Inflammatory macrophage treated with lipopolysaccharide for 1 hour (primary cell): ENCODE results near the gene NEU2.

Source experiments
- DNase-seq, 2 donors: peaks; one replicate each; pipeline ENCODE4 v3.0.0-alpha.2; 2020 to 2022

NEU2 gene

DNA sequence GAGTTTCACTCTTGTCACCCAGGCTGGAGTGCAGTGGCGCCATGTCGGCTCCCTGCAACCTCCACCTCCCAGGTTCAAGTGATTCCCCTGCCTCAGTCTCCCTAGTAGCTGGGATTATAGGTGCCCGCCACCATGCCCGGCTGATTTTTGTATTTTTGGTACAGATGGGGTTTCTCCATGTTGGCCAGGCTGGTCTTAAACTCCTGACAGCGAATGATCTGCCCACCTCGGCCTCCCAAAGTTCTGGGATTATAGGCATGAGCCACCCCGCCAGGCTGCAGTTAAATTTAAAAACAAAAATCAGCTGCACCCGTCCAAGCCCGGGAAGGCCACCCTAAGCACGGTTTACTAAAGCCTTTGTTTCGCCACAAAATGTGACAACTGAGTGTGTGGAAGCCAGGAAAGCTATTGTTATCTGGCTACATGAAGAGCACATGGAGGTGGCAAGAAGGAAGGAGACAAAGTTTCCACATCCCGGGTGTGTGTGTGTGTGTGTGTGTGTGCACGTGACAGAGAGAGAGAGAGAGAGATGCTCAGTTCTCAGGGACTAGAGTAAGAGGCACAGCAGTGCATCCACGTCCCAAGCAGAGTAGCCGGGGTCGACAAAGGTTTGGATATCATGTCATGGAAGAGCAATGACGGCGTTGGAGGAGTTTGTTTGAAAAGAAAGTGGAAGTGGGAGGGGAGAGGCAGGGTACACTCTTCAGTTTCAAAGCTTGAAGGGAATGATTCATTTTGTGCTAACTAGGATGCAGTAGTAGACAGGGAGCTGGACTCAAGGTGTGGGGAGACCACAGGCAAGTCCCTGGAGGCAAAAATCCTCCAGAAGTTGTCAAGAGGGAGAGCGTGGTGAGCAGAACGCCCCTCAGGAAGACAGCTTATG is 47.7 kb downstream of the NEU2 start:
- no peak for DNase-seq

DNA sequence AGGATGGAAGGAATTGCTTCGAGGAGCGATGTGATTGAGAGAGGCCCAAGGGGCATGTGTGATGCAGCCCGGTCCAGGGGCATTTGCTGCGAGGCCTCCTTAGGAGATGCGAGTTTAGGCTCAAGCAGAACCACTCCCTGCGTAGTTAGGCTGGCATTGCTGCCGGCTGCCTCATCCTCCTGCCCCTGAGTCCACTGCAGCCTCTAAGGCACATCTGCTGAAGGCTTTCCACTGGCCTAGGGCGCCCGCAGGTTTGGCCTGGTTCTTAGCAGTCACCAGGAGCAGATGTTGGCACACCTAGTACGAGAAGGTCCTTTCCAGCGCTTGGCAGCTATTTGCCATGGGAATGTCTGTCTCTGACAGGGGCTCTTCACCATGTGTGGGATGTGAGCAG is 48.4 kb downstream of the NEU2 start:
- DNase-seq: no peak

DNA sequence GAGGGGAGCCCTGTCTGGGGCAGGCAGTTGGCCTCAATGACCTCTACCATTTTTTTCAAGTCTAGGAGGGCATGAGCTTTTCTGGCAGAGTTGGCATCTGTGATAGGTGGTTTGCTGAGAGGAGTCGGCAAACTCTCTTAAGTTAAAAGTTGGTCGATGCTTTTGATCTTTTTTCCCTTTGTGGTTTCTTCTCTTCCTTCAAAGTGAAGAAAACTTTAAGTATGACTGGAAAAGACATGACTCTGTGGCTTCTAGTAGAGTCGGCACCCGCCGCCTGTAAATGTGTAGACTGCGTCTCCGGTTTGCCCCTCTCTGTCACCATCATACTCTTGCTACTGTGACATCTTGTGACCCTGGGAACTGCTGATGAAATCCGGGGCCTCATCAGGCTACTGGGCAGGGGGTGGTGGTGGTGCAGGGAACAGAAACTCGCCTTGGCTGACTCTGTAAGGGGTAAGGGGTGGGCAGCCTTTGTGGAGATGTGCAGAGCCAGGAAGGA is 48.8 kb downstream of the NEU2 start:
- DNase-seq: peak in 1 of 2 donors; percentile 70

DNA sequence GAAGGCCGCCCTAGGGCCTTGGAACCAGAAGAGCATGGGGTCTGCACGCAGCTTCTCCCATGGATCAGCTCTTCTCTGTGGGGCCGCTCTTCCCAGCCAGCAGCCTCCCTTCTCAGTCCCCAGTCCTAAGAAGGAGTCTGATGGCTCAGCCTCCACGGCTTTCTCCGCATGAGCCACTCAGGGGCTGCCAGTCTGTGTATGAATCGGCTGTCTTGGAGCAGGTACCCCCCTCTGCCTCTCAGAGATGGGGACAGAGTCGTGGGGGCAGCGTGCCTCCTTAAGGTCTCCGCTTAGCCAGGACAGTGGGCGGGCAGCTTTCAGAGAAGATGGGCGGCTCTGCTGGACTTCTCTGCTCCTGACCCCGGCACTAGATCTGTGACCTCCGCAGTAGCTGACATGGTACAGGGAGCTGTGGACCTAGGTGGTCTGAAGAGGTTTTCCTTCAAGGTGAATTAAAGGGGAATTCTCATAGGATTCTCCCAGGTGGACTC is 49.3 kb downstream of the NEU2 start:
- DNase-seq: no peak

DNA sequence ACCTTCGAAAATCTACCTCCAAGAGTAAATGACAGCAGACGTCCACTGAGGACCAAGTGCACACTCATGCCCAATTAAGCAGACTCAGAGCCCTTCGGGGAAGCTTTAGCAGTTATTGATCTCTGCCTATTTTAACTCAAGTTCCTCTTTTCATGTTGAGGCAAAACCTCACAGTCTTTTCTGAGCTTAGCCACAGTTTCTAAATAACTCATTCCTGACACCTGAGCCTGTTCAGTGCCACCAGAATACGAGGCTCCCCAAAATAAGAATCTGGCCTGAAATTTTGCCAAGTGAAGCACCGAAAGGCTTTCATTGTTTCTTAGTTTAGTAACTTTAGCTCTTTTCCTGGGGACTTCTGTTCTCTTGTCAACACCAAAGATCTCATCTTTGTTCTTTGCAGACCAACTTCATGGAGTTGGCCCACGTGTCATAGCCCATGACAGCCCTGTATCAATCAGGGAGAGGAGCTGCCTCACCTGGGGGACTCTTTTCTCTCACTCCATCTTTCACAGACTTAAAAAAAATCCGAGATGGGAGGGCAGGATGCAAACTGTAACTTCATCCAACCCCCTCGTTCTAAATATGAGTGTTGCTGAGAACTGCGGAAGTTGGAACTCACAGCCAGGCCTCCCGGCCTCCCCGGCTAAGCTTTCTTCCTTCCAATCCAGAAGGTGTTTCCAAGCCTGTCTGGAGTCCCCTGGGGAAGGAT is 49.9 kb downstream of the NEU2 start:
- DNase-seq: no peak

DNA sequence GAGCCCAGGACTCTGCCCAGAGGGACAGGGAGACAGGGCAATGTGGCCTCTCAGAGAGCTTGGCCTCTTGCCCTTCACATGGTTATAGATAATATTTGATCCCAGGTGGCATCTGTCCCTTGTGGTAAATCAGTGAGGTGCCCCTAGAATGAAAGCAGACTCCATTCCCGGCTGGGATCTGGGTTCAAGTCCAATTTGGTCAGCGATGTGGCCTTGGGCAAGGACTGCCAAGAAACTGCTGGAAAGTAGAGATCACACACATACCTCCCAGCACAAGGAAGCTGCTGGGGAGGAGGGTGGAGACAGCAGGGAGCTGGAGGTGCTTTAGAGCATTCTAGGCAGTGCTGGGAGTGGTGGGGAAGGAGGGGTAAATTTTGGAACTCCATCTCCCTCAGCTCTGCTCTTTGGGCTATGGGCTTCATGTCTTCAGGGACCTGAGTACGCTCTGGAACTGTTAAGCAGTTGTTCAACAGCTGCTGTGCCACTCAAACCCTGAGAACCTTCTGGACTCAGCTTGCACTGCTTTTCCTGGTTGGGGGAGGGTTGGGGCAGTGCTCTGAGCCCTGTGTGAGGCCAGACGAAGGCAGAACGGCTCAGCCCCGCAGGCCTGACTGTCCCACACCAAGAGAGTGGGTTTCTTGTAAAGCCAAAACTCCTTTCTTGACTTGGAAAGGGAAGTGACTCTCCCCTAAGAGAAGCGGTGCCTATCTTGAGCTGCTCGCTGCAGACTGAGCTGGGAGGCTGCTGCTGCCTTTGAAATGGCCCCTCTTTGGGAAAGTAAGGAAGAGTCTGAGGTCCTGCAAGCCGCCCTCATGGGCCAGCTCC is 50.7 kb downstream of the NEU2 start:
- no peak for DNase-seq

DNA sequence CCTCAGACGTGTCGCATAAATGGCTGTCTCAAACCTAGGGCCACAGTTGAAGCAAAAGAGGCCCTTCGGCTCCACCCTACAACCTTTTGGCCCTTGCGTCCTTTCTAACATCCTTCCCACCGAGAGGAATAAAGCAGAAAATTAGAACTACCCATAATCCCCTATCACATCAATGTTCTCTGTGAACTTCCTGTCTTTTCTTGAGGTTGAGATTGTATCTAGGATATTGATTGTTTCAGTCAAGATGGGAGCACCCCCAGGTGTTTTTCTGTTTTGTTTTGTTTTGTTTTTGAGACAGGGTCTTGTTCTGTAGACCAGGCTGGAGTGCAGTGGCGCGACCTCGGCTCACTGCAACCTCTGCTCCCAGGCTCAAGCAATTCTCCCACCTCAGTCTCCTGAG is 51.3 kb downstream of the NEU2 start:
- no peak for DNase-seq

DNA sequence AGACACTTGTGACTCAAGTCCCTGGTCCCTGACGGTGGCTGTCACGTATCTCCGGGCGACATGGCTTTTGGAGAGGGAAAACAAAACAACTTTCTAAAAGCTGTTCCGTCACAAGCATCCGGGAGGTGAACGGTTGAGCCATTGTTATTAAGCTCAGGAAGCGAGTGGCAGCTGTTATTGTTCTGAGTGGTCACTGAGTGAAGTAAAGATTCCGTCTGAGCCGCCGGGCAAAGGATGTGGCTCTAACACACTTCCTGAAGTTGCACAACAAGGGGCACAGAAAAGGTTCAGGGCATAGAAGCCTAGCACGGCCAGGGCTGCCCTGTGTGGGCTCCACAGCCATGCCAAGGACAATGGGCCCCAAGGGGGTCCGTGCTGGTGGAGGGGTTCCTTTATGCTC is 52.0 kb downstream of the NEU2 start:
- peak; percentile 49 to 60 for DNase-seq
